ENCODE results near the gene KLHL41. TPM values are rescaled to one million over a fixed set of nuclear protein-coding genes. Genes with fewer than 3 reads are reported as not detected.
A peak's percentile ranks its signal among the peaks of the same experiment; 100 is the strongest.

KLHL41 gene
- polyA plus RNA-seq, 1 donor from 2014 or later: 2.3 TPM

- TF ChIP-seq POLR2AphosphoS5 (IDR thresholded peaks at IDR 0.05) (no peak), TAF1 (IDR thresholded peaks at IDR 0.05; ENCODE audit: low read depth) (no peak), EZH2 (IDR thresholded peaks at IDR 0.05; ENCODE audit: borderline replicate concordance, insufficient read depth, low read length, poor library complexity, severe bottlenecking) (no peak), EP300 (conservative IDR thresholded peaks at IDR 0.05; ENCODE audit: poor library complexity, severe bottlenecking) (no peak), RAD21 (conservative IDR thresholded peaks at IDR 0.05) (no peak), REST (IDR thresholded peaks at IDR 0.05; ENCODE audit: borderline replicate concordance) (no peak), MXI1 (conservative IDR thresholded peaks at IDR 0.05; ENCODE audit: poor library complexity, severe bottlenecking) (no peak), SMC3 (conservative IDR thresholded peaks at IDR 0.05; ENCODE audit: poor library complexity) (no peak), CTCF (IDR thresholded peaks at IDR 0.05; ENCODE audit: poor library complexity, severe bottlenecking) (no peak)
- no peak overlapping the region for H3K4me3 ChIP-seq (ENCODE audit: low read length)
- no peak overlapping the region for H3K9ac ChIP-seq (ENCODE audit: low read length)
- H3K27ac ChIP-seq (ENCODE audit: low read length): no peak overlapping the region
- H2AFZ ChIP-seq (ENCODE audit: low read depth, low read length): no peak overlapping the region
- no peaks in the 10 kb centered on the region for H3K36me3 ChIP-seq (ENCODE audit: insufficient read depth, low read length)
- no peak overlapping the region for H3K4me2 ChIP-seq (ENCODE audit: low read length)
- no peaks in the 10 kb centered on the region for H3K9me3 ChIP-seq (ENCODE audit: low read length)
- no peaks in the 10 kb centered on the region for H3K27me3 ChIP-seq (ENCODE audit: insufficient read depth, low read depth, low read length)
- H3K79me2 ChIP-seq (replicated peaks; ENCODE audit: insufficient read depth, low read length): peaks cover 7% of the 10 kb centered on the region
- no peaks in the 10 kb centered on the region for H4K20me1 ChIP-seq (ENCODE audit: insufficient read depth)
- no peaks in the 10 kb centered on the region for H3F3A ChIP-seq (ENCODE audit: insufficient read depth, low read length, poor library complexity, severe bottlenecking)
- H3K9me2 ChIP-seq (ENCODE audit: insufficient read depth, low read length): no peaks in the 10 kb centered on the region
Observed at GRCh38 chr2:169565686-169566085, 56.2 kb downstream of the KLHL41 start.

GRCh38 chr2:169569948-169570347, 60.4 kb downstream of the KLHL41 start:
- H3K27ac ChIP-seq (ENCODE audit: low read length): no peak overlapping the region

More at GRCh38 chr2:169569948-169570347, 60.4 kb downstream of the KLHL41 start:
- TF ChIP-seq EZH2 (IDR thresholded peaks at IDR 0.05; ENCODE audit: borderline replicate concordance, insufficient read depth, low read length, poor library complexity, severe bottlenecking) (no peak), MXI1 (conservative IDR thresholded peaks at IDR 0.05; ENCODE audit: poor library complexity, severe bottlenecking) (no peak), CTCF (IDR thresholded peaks at IDR 0.05; ENCODE audit: poor library complexity, severe bottlenecking) (no peak), SMC3 (conservative IDR thresholded peaks at IDR 0.05; ENCODE audit: poor library complexity) (no peak), RAD21 (conservative IDR thresholded peaks at IDR 0.05) (no peak), POLR2AphosphoS5 (IDR thresholded peaks at IDR 0.05) (no peak), REST (IDR thresholded peaks at IDR 0.05; ENCODE audit: borderline replicate concordance) (no peak), EP300 (conservative IDR thresholded peaks at IDR 0.05; ENCODE audit: poor library complexity, severe bottlenecking) (no peak), TAF1 (IDR thresholded peaks at IDR 0.05; ENCODE audit: low read depth) (no peak)
- Histone ChIP-seq H3K79me2 (replicated peaks; ENCODE audit: insufficient read depth, low read length) (peaks cover 33% of the 10 kb centered on the region), H3K27me3 (ENCODE audit: insufficient read depth, low read depth, low read length) (no peaks in the 10 kb centered on the region), H3K4me3 (ENCODE audit: low read length) (peak overlapping the region; percentile 4), H3K9me2 (ENCODE audit: insufficient read depth, low read length) (no peaks in the 10 kb centered on the region), H3K9ac (ENCODE audit: low read length) (no peak overlapping the region), H3F3A (ENCODE audit: insufficient read depth, low read length, poor library complexity, severe bottlenecking) (no peaks in the 10 kb centered on the region), H3K9me3 (ENCODE audit: low read length) (no peaks in the 10 kb centered on the region), H2AFZ (ENCODE audit: low read depth, low read length) (no peak overlapping the region), H3K4me2 (ENCODE audit: low read length) (no peak overlapping the region), H4K20me1 (ENCODE audit: insufficient read depth) (no peaks in the 10 kb centered on the region), H3K36me3 (ENCODE audit: insufficient read depth, low read length) (no peaks in the 10 kb centered on the region)
